HG02610 (cell line): ENCODE data around the gene CDCP1.
"Not testable (repeated sequence)": the region's sequence is repeated elsewhere in the genome, so short reads cannot be mapped to it uniquely, and the experiment has no call there.

Experiments used
- ATAC-seq: cut with Tn5 transposase; IDR thresholded peaks from one replicate; pipeline ENCODE4 v1.9.1; 2021; ENCODE audit warnings: mild to moderate bottlenecking, moderate library complexity; ENCODE audit not compliant: unreplicated experiment

CDCP1 gene

DNA sequence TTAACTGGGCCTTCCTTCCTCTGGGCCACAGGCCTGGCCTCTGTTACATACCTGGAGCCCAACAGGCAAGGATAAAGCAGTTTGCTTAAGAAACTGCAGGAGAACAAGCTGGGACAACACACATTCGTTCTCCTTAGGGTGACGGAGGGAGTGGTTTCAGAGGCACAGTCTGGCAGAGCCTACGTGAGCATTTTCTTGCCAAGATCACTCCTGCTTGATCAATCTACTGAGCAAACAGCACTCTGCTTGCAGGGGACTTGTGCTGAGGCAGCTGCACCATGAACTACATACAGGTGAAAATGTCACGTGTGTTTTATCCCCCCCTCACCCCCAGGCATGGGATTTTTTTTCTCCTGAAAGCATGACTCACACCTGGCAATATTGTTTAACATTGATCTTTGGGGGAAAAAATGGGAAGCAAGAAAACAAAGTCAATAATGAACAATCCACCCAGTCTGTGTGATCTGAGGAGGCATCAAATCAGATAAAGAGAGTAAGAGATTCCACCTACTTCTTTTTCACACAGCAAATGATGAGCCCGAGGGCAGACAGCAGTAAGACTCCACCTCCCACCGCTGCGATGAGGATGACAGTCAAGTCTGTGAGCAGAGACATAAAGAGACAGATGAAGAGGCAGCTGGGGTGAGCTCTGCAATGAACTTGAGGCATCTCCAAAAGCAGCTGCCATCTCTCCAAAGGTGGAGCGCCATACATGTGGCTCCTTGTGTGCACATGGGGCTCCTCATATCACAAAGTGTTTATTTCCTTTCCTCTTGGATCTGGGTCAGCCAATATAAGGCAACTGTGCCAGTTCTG is 57.4 kb downstream of the CDCP1 start:
- ATAC-seq = no peak

DNA sequence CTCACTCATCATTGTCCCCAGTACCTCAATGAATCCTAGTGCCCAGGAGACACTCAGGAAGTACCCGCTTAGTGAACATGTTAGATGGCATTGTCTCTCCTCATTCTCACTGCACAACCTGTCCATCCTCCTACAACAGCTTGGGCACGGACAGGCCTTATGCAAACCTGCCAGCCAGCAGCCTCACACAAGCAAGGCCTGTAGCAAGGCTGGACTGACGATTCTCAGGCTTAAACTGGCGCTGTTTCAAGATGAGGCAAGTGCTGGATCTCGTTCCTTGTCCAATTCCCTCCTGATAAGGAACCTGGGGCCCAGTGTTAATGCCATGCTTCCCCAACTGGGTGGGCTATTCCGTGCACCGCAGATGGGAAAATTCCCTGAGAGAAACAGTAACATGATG is 59.0 kb downstream of the CDCP1 start:
- no peak for ATAC-seq

DNA sequence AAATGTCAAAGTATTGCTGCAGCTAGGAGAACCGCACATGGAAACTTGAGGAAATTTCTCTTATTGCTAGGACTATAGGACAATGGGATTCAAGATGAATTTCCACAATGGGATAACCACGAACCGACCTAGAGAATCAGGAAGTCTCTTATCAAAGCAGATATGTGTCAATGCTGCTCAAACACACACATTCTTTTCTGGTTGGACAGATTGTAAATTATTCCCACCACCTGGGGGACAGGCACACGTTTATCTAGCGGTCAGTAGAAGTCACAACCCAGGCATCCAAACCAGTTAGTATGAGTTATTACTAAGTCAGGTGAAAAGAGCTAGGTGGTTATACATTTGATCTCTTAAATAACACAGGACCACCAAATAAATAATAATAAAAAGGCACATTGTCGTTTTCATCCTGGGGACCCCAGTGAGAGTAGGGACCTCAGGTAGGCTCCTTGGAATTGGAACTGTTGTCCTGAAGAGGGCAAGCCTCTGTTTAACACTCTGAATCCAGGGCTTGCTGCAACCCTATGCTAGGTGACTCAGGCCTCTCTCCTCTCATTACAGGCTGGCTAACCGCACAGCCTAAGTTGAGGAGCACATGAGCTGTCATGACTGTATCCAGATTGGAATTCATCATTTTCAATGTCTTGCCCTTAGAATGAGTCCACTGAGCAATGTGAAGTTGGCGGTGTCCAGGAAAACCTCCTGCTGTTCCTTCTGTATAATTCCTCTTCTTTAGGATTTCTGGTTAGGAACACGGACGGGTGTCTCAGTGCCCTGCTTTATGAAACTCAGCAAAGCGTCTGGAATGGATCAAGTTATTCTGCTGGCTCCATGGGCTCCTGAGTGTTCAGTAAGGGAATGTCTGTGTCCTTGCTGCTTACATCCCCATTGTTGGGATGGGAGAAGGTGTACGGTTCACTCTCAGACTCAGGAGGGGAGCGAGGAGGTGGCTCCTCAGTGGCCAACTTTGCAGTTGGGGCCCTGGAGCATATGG is 61.1 kb downstream of the CDCP1 start:
- no peak for ATAC-seq

DNA sequence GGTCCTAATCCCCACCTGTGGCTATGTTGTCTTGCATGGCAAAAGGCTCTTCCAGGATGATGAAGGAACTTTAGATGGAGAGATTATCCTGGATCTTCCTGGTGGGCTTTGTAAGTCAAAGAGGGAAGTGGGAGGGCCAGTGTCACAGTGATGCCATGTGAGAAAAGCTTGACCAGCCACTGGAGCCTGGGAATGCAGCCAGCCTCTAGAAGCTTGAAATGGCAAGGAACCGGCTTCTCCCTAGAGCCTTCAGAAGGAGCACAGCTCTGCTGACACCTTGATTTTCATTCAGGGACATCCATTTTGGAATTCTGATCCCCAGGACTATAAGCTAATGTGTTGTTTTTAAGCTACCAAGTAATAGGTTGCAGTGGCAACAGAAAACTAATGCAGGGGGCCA is 61.8 kb downstream of the CDCP1 start:
- ATAC-seq = no peak

DNA sequence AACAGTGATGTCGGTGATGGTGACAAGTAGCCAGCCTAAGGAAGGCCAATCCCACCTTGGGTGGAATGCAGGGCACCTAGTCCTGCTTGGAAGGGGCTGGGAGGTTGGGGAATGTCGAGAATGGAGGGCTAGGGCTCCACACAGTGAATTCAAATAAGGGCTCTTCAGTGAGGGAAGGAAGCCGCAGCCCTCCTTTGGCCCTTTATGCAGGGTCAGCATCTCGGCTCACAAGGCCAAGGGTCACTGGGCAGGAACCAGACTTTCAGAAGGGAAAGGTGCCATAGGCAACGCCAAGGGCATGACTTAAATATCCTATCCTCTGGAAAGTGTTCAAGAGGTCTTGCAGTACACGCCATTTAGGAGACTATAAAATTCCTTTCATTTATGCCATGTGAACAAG is 63.2 kb downstream of the CDCP1 start:
- no peak for ATAC-seq

DNA sequence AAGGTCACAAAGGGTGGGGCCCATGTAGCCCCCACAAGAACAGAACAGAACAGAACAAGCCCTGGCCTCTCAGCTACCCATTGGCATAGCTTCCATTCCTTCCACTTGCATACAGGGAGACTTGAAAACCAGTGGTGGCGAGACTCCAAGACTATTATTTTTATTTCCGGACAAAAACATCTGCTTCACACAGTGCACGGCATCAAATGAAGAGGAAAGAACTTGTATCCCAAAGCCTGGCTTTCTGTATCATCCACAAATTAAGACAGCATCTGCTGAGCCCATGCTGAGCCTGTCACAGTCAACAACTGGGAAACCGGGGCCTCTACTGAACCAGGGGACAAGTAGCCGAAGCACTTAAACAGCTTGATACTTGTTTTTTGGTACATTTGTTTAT is 64.0 kb downstream of the CDCP1 start:
- ATAC-seq = no peak

DNA sequence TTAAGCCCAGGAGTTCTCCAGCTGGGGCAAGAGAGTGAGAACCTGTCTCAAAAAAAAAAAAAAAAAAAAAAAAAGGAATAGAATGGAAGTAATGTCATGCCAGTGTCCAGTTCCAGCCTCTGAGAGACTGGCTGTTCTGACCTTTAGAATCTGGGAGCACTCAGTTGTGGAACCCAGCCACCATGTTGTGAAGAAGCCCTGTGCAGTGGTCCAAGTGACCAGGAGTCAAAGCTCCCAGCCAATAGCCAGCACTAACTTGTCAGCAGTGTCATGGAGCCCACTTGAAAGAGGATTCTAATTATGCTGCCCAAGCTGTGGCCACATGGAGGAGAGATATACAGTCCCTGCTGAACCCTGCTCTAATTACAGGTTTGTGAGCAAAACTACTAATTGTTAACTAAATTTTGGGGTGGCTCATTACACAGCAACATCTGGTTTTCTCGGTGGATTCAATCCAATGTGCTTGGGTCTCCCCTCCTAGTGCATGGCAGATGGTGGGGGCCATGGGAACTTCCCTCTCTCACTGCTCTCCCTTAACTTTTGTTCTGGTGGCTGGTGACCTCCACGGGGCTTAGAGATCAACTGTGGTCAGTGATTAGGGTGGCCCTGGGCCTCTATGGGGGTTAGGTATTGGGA is 64.6 kb downstream of the CDCP1 start:
- no peak for ATAC-seq

DNA sequence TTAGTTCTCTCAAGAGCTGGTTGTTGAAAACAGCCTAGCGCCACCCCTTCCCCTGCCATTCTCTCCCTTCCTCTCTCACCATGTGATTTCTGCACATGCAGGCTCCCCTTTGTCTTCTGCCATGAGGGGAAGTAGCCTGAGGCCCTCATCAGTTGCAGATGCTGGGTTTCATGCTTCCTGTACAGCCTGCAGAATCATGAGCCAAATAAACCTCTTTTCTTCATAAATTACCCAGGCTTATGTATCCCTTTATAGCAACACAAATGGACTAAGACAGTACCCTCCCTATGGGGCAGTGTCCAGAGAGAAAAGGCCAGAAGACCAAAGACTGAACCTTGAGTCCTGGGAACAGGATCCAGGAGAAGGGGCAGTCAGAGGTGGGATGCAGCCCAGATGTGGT is 65.4 kb downstream of the CDCP1 start:
- ATAC-seq = no peak

DNA sequence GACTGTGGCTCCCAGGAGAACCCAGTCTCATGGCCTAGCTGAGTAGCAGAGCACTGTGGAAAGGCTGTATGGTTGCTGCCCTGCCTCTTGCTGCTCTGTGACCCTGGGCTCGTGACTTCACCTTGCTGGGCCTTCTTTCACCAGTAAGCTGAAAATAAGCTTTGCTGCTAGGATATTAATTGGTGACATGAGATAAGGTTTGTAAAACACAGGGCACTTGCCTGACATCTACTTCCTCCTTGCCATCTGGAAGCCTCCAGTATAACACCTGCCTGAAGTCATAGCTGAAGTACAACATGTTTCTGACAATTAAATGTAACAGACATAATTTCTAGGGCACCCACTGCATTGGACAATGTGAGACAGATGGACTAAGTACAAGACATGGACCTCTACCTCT is 66.5 kb downstream of the CDCP1 start:
- ATAC-seq = no peak

DNA sequence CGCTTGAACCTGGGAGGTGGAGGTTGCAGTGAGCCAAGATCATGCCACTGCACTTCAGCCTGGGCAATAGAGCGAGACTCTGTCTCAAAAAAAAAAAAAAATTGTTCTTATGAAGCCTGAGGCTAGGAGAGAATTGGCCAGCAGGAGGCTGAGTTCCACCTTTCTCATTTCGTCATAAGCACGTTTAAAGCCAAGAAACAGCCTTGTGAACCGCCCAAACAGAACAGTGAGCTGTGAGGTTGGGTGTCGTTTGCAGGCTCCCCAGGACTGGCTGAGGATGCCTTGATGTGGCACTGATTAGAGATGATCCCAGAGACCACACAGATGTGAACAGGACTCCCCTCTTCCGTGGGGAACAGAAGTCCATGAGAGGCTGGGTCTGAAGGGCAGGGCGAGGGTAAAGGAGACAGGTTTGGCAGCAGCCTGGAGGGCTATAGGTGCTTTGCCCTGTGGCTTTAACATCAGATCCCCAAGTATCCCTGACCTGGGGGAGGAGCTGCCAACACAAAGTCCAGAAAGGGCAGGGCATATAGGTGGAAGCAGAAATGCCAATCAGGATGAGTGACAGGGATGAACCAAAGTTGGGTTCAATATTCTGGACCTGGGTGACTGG is 67.2 kb downstream of the CDCP1 start:
- no peak for ATAC-seq

DNA sequence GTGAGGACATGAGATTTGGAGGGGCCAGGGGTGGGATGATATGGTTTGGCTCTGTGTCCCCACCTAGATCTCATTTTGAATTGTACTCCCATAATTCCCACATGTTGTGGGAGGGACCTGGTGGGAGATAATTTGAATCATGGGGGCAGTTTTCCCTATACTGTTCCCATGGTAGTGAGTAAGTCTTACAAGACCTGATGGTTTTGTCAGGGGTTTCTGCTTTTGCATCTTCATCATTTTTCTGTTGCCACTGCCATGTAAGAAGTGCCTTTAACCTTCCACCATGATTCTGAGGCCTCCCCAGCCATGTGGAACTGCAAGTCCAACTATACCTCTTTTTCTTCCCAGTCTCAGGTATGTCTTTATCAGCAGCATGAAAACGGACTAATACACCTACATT is 67.9 kb downstream of the CDCP1 start:
- not testable (repeated sequence) for ATAC-seq

DNA sequence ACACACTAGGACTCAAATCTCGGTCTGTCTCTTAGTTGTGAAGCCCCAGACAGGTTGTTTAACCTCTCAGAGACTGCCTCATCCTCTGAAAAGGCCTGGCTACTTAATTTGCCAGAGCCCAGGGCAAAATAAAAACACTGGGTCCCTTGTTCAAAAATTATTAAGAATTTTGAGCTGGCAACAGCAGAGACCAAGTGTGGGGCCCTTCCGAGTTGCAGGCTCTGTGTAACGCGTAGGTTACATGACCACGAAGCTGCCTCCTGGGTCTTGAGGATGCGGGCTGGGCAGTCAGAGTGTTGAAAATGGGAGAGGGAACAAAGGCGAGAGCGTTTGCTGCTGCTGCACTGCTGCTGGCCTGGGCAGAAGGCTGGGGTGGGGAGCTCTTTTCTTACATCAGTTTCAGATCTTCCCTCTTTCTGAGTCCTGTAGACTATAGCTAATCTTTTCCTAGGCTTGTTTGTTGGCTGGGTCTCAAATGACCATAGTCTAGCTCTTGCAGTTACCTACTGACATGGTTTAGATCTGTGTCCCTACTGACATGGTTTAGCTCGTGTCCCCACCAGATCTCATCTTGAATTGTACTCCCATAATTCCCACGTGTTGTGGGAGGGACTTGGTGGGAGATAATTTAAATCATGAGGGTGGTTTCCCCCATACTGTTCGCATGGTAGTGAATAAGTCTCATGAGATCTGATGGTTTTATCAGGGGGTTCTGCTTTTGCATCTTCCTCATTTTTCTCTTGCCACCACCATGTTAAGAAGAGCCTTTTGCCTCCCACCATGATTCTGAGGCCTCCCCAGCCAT is 70.2 kb downstream of the CDCP1 start:
- no peak for ATAC-seq

DNA sequence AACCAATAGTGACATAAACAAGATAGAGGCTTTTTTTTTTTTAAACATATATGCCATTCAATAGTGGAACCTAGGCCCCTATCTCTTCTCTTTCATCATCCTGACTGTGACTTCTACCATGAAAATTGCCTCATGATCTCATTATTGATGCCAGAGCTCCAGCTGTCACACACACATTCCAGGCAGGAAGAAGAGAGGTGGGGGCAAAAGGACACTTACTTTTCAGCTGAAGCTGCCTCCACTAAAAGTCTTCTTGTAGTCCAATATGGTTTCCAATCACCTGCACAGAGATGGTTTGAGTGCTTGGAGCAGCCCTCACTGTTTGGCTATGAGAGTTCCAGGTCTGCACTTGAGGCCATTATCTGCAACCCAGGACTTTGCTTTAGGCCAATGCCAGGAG is 75.1 kb downstream of the CDCP1 start:
- no peak for ATAC-seq

DNA sequence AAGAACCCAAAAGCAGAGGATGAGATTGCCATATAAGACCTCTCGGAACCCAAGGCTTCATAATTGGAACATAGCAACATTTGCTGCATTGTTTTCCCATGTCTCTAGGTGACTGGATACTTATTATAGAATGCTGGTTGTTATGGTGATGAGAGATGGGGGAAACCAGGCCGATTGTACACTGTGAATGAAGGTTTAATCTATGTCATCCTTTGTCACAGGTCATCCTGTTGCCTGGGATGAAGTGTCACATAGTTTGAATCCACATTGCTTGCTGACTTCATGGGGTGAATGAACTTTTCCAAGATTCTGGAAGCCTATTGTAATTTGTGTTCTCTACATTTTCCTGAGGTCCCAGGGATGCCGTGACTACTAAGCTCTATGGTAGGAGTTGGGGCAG is 78.2 kb downstream of the CDCP1 start:
- ATAC-seq = no peak

DNA sequence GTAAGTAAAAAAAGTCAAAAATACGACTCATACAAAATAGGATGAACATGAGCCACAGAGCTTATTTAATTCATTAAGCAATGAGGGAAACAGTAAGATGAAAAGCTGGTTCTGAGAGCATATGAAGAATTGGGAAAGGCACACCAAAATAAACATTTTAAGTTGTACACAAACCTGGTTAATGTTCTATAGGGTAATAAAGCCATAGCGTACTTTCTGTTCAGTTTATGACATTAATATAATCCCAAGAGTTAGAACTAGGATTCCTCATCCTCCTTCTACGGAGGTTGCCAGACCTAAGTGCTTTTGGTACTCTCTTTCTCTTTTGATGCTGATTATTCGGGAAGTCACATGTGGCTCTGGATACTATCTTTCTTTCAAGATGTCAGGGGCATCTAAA is 78.7 kb downstream of the CDCP1 start:
- no peak for ATAC-seq

DNA sequence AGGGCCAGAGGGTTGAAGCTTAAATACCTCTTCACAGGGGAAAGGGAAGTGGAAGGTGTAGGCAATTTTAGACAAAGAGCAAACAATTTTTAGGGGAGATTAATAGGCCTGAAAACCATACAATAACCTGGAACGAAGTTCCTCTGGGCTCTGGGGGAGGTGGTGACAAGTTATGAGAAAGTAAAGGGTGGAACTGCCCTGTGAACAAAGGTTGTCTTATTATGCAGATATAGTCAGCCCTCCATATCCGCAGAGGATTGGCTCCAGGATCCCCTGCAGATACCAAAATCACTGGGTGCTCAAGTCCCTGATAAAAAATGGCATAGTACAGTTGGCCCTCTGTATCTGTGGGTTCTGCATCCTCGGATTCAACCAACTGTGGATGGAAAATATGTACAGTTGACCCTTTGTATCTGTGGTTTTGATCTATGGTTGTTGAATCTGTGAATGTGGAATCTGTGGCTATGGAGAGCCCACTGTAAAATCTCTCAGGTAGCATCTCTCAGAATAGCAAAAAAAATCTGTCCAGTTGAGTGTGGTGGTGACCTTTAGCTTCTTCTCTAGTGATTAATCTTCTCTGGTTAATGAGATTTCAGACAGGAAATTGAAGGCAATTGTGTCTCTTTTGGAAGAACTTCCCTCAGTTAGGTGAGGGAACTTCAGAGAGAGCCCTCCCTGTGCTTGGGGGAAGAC is 79.9 kb downstream of the CDCP1 start:
- no peak for ATAC-seq

DNA sequence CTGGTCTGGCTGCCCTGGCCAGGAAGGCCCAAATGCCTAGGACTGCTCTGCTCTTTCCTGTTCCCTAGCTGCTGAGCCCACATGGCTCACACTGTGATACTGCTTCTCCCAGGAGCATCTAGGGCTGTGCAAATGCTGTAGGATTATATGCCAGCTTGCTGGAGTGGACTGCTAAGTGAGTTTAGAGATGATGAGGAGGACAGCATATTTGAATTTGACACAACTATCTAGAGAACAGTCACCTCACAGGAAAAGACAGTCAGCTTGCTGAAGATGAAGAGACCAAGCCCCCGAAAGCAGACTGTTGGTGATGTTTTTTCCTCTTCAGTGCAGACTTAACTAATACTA is 80.8 kb downstream of the CDCP1 start:
- no peak for ATAC-seq

DNA sequence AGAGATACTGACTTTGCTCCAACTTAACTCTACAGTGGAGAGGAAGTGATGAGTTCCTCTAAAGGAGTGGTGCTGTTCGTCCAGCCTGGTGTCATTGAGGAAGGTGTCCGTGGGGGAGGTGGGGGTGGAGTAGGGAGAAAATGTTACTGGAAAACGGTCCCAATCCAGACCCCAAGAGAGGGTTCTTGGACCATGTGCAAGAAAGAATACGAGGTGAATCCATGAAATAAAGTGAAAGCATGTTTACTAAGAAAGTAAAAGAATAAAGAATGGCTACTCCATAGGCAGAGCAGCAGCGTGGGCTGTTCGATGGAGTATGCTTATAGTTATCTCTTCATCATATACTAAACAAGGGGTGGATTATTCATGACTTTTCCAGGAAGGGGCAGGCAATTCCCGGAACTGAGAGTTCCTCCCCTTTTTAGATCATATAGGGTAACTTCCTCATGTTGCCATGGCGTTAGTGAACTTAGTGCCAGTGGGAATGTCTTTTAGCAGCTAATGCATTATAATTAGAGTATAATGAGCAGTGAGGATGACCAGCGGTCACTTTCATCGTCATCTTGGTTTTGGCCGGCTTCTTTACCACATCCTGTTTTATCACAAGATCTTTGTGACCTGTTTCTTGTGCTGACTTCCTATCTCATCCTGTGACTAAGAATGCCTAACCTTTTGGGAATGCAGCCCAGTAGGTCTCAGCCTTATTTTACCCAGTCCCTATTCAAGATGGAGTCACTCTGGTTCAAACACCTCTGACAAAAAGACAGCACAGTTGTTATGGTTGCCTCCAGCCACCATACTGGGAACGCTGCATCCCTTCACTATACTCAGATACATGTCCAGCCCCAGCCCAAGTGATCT is 81.4 kb downstream of the CDCP1 start:
- no peak for ATAC-seq

DNA sequence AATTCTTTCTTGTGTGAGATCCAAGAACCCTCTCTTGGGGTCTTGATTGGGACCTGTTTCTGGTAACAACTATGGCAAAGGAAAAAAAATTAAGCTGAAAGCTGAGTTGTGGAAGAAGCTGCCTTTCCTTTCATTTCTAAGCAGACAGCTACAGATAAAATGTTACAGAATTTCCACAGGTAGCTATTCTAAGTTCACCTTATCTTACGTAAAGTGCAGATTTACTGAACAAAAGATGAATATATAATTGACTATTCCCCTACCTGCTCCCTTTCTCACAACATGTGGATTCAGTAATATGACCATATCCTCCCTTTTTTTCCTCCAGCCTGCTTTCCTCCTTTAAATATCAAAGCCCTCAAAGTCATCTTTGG is 83.5 kb downstream of the CDCP1 start:
- ATAC-seq = no peak
